ENCODE measurements around the gene ACTR3. TPM values are rescaled to one million over a fixed set of nuclear protein-coding genes. Genes with fewer than 3 reads are reported as not detected.

The ACTR3 gene
- total and polyA plus RNA-seq, 2 of the 4 experiments (the other 2 are of a cell fraction), result 246 to 307 TPM

- TF ChIP-seq ELK1 (IDR thresholded peaks at IDR 0.05; ENCODE audit: borderline replicate concordance, low read depth, low read length) (no peak), RCOR1 (IDR thresholded peaks at IDR 0.05; ENCODE audit: insufficient replicate concordance, low read length) (no peak)
Observed at GRCh38 chr2:113962692-113963480, 73.0 kb downstream of the ACTR3 start (continued).

GRCh38 chr2:113963965-113964364 lies 74.1 kb downstream of the ACTR3 start:
- ATAC-seq (ENCODE audit: low read depth), result no peak
- in situ Hi-C loops (cut with MboI; ENCODE audit: low sequenced_read_pairs) (no loop called here), intact Hi-C loops (cut with micrococcal nuclease) (no loop called here), dilution Hi-C loops (cut with HindIII; ENCODE audit: low sequenced_read_pairs, unreplicated experiment) (no loop called here)
- Histone ChIP-seq H2AK9ac (replicated peaks; ENCODE audit: low read depth, low read length, poor library complexity) (no peak overlapping the region), H3K56ac (ENCODE audit: extremely low read depth, insufficient read depth, low read length) (no peak overlapping the region), H2BK5ac (ENCODE audit: low read depth, low read length, poor library complexity, severe bottlenecking) (peak overlapping the region; percentile 50), H2AK5ac (ENCODE audit: low read depth, low read length) (no peak overlapping the region), H3K14ac (replicated peaks; ENCODE audit: low read depth, low read length) (no peak overlapping the region; the same call in 1 of the 2 replicates), H3K4me1 (ENCODE audit: control insufficient read depth, insufficient read depth, low read length) (peaks cover 8% of the 10 kb centered on the region), H3K18ac (ENCODE audit: low read depth, low read length) (no peak overlapping the region), H3K27me3 (ENCODE audit: control insufficient read depth, insufficient read depth, low read length) (no peaks in the 10 kb centered on the region), H4K20me1 (ENCODE audit: insufficient read depth, low read length) (peaks cover 17% of the 10 kb centered on the region; the same call in 1 of the 2 replicates), H3K4me2 (ENCODE audit: low read depth, low read length) (0 out of 2 replicates have a peak overlapping the region, but pooled peaks have one; percentile 30), H4K5ac (ENCODE audit: low read depth, low read length) (no peak overlapping the region), H3K9me3 (ENCODE audit: control insufficient read depth, insufficient read depth, low read length) (no peaks in the 10 kb centered on the region), H3K23ac (ENCODE audit: low read depth, low read length) (no peak overlapping the region), H3K79me1 (ENCODE audit: low read depth in 1 of 2, low read length in 2 of 2) (peaks cover 5 to 50% of the 10 kb centered on the region in 2 experiments; a peak in 3 of 4 replicates), H4K91ac (ENCODE audit: insufficient read depth, low read depth, low read length) (no peak overlapping the region), H2AFZ (replicated peaks; ENCODE audit: low read length, poor library complexity) (no peak overlapping the region), H2BK20ac (ENCODE audit: low read depth, low read length) (no peak overlapping the region), H3K36me3 (ENCODE audit: control insufficient read depth, insufficient read depth, low read length) (peaks cover 4% of the 10 kb centered on the region; the same call in 1 of the 2 replicates), H3K4ac (ENCODE audit: low read depth, low read length) (no peak overlapping the region), H3K9me1 (ENCODE audit: insufficient read depth, low read length) (peaks cover 4% of the 10 kb centered on the region; the same call in 1 of the 2 replicates), H2BK120ac (ENCODE audit: low read depth, low read length) (no peak overlapping the region), H3K9ac (ENCODE audit: low read depth, low read length) (no peak overlapping the region), H2BK15ac (ENCODE audit: low read depth, low read length) (no peak overlapping the region), H3K4me3 (ENCODE audit: insufficient read depth, low read depth, low read length) (no peak overlapping the region), H3K27ac (ENCODE audit: insufficient read depth, low read length) (peak overlapping the region; percentile 59; the same call in 1 of the 2 replicates), H4K8ac (ENCODE audit: low read depth in 2 of 2, low read length in 2 of 2) (no peak overlapping the region; a peak in 1 of 4 replicates)
- ChIA-PET CTCF (no interaction called here), POLR2A (ENCODE audit: unreplicated experiment) (no interaction called here)
- TF ChIP-seq MAZ (IDR thresholded peaks at IDR 0.05; ENCODE audit: borderline replicate concordance, low read depth, low read length) (no peak), CTCF (conservative IDR thresholded peaks at IDR 0.05; ENCODE audit: low read depth, low read length) (peak; percentile 26; the same call in 1 of the 2 replicates), MXI1 (IDR thresholded peaks at IDR 0.05; ENCODE audit: borderline replicate concordance, low read depth, low read length) (no peak)
- no TSS peak for BruUV-seq (replicated peaks)
- no peak for DNase-seq
- WGBS, 2 experiments (ENCODE audit: extremely low coverage in 2 of 2, insufficient read length in 1 of 2), result no CpG with 5 or more reads among the region's 3 CpGs
